ENCODE measurements around the gene AUTS2.

Gene AUTS2

GRCh38 chr7:70634071-70634470 is 1035.8 kb downstream of the AUTS2 start:
- no peak for DNase-seq (ENCODE audit: low read depth, low spot score)
- no peaks in the 10 kb centered on the region for H3K27me3 ChIP-seq (ENCODE audit: insufficient read depth, insufficient read length)
- H3K36me3 ChIP-seq (ENCODE audit: insufficient read depth, insufficient read length, low read length), result no peaks in the 10 kb centered on the region
- H3K4me1 ChIP-seq (ENCODE audit: insufficient read depth, insufficient read length), result peaks cover 13% of the 10 kb centered on the region
- TF ChIP-seq YY1 (IDR thresholded peaks at IDR 0.05; ENCODE audit: insufficient read depth, insufficient read length) (no peak), SUZ12 (IDR thresholded peaks at IDR 0.05; ENCODE audit: extremely low read depth, insufficient read depth, insufficient read length) (no peak), ZNF274 (IDR thresholded peaks at IDR 0.05; ENCODE audit: low read depth, low read length) (no peak)
- H3K9ac ChIP-seq (ENCODE audit: insufficient read length, low read depth), result peak overlapping the region; percentile 38
- H3K9me3 ChIP-seq (ENCODE audit: insufficient read depth, low read length), result no peaks in the 10 kb centered on the region
- no peak overlapping the region for H3K4me3 ChIP-seq (ENCODE audit: insufficient read length, low read depth)

DNA sequence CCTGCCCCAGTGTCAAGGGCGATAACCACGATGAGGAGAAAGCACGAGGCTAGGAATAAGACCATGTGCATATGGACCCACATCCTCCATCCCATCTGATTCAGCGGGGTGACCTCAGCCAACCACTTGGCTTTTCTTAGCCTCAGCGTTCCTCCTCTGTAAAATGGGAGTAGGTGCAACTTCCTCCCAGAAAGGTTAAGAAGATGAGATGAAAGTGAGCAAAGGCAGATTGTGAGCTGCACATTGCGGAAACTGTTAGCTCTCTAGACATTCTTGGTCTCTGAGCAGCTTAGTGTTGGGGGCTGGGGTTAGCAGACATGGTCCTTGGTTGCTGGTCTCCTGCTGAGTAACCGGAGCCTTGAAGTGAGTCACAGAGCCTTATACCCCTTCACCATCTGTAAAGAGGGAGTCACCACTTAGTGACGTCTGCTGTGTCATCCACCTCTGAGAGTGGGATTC is 1036.4 kb downstream of the AUTS2 start:
- H3K27me3 ChIP-seq (ENCODE audit: insufficient read depth, insufficient read length), result no peaks in the 10 kb centered on the region
- no peaks in the 10 kb centered on the region for H3K9me3 ChIP-seq (ENCODE audit: insufficient read depth, low read length)
- peaks cover 13% of the 10 kb centered on the region for H3K4me1 ChIP-seq (ENCODE audit: insufficient read depth, insufficient read length)
- TF ChIP-seq YY1 (IDR thresholded peaks at IDR 0.05; ENCODE audit: insufficient read depth, insufficient read length), result no peak
- TF ChIP-seq SUZ12 (IDR thresholded peaks at IDR 0.05; ENCODE audit: extremely low read depth, insufficient read depth, insufficient read length), result no peak
- no peak for TF ChIP-seq ZNF274 (IDR thresholded peaks at IDR 0.05; ENCODE audit: low read depth, low read length)
- no peak overlapping the region for H3K4me3 ChIP-seq (ENCODE audit: insufficient read length, low read depth)
- H3K9ac ChIP-seq (ENCODE audit: insufficient read length, low read depth), result peak overlapping the region; percentile 38
- no peaks in the 10 kb centered on the region for H3K36me3 ChIP-seq (ENCODE audit: insufficient read depth, insufficient read length, low read length)
- no peak for DNase-seq (ENCODE audit: low read depth, low spot score)

DNA sequence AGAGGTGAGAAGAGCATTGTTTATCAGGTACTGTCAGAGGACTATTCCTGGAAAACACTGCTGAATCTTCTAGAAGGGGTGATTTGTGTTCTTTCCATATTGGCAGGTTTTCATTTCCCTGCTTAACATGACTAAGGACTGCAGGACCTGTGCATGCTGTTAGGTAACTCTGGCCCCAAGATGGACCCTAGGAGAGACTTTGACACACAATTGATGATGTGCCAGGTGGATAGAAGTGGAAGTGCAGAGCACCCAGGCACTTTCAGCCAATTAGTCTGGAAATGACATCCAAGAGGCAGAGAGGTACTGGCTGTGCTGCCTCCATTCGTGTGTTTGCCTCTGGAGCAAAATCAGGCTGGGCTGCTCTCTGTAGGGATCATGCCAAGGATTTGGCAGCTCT is 1037.4 kb downstream of the AUTS2 start:
- Histone ChIP-seq H3K36me3 (ENCODE audit: insufficient read depth, insufficient read length, low read length) (no peaks in the 10 kb centered on the region), H3K9ac (ENCODE audit: insufficient read length, low read depth) (no peak overlapping the region), H3K4me1 (ENCODE audit: insufficient read depth, insufficient read length) (peaks cover 15% of the 10 kb centered on the region), H3K9me3 (ENCODE audit: insufficient read depth, low read length) (no peaks in the 10 kb centered on the region), H3K27me3 (ENCODE audit: insufficient read depth, insufficient read length) (no peaks in the 10 kb centered on the region), H3K4me3 (ENCODE audit: insufficient read length, low read depth) (no peak overlapping the region)
- DNase-seq (ENCODE audit: low read depth, low spot score), result no peak
- TF ChIP-seq SUZ12 (IDR thresholded peaks at IDR 0.05; ENCODE audit: extremely low read depth, insufficient read depth, insufficient read length), result no peak
- no peak for TF ChIP-seq YY1 (IDR thresholded peaks at IDR 0.05; ENCODE audit: insufficient read depth, insufficient read length)
- TF ChIP-seq ZNF274 (IDR thresholded peaks at IDR 0.05; ENCODE audit: low read depth, low read length), result no peak

GRCh38 chr7:70636169-70636568 is 1037.9 kb downstream of the AUTS2 start:
- no peak for DNase-seq (ENCODE audit: low read depth, low spot score)
- Histone ChIP-seq H3K4me1 (ENCODE audit: insufficient read depth, insufficient read length) (peaks cover 14% of the 10 kb centered on the region), H3K27me3 (ENCODE audit: insufficient read depth, insufficient read length) (no peaks in the 10 kb centered on the region), H3K9ac (ENCODE audit: insufficient read length, low read depth) (no peak overlapping the region), H3K36me3 (ENCODE audit: insufficient read depth, insufficient read length, low read length) (no peaks in the 10 kb centered on the region), H3K9me3 (ENCODE audit: insufficient read depth, low read length) (no peaks in the 10 kb centered on the region), H3K4me3 (ENCODE audit: insufficient read length, low read depth) (no peak overlapping the region)
- TF ChIP-seq ZNF274 (IDR thresholded peaks at IDR 0.05; ENCODE audit: low read depth, low read length), result no peak
- no peak for TF ChIP-seq SUZ12 (IDR thresholded peaks at IDR 0.05; ENCODE audit: extremely low read depth, insufficient read depth, insufficient read length)
- TF ChIP-seq YY1 (IDR thresholded peaks at IDR 0.05; ENCODE audit: insufficient read depth, insufficient read length), result no peak

DNA sequence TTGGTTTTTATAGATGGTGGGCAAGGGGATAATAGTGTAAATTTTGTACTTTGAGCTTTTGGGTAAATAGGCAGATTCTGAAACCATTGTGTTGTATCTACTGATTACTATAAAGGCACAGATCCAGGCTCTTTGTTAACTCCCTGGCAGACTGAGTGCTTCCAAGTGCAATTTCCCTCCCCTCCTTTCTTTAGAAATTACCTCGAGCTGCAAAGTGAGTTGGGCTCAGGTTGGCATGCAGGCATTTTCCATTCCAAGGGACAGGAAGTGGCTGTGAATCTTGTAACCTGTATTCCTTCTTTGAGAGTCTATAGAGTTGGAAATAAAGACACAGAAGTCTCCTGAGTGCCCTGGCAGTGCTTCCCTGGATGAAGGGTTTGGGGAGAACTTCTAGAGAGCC is 1039.5 kb downstream of the AUTS2 start:
- peak; percentile 42 for DNase-seq (ENCODE audit: low read depth, low spot score)
- TF ChIP-seq YY1 (IDR thresholded peaks at IDR 0.05; ENCODE audit: insufficient read depth, insufficient read length), result no peak
- no peak overlapping the region for H3K9ac ChIP-seq (ENCODE audit: insufficient read length, low read depth)
- H3K36me3 ChIP-seq (ENCODE audit: insufficient read depth, insufficient read length, low read length), result no peaks in the 10 kb centered on the region
- no peak overlapping the region for H3K4me3 ChIP-seq (ENCODE audit: insufficient read length, low read depth)
- peaks cover 8% of the 10 kb centered on the region for H3K4me1 ChIP-seq (ENCODE audit: insufficient read depth, insufficient read length)
- no peaks in the 10 kb centered on the region for H3K9me3 ChIP-seq (ENCODE audit: insufficient read depth, low read length)
- H3K27me3 ChIP-seq (ENCODE audit: insufficient read depth, insufficient read length), result no peaks in the 10 kb centered on the region

DNA sequence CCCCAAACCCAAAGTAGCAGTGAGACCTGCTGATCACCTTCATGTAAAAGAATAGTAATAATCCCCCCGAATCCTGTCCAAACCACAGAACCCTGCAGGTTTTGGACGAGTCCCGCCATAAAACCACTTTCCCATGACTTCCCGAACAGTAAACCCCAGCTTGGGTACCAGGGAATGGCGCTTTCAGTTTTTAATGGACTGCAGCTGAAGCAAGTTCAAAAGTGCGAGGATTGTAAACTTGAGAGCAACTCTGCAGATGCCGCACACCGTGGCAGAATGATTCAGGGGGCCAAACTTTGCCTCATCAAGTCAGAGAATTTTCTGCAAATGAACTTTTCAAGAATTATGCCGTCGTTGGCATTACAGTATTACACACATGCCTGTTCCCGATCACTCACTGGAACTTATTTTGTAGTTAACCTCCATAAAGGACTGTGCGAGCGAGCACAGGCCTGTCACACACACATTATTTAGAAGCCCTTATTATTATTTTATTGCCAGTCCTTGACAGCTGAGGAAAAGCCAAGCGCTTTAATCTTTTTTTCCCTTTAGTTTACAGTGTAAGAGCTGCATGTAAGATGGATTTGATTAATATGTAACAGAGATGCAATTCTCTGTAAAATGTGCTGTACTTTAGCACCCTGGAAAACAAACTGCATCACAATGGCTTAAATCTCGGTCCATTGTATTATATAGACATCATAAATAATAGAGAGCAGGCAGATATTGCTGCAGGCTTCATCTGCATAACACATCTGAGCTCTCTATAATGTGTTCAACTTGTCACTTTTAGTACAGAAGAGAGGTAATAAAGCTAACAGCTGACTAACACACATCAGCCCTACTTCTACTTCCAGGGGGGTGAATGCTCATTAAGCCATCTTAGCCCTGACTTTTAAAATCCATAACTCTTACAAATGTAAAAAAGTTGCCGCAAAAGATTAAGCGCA is 1040.2 kb downstream of the AUTS2 start:
- Histone ChIP-seq H3K27me3 (ENCODE audit: insufficient read depth, insufficient read length) (no peaks in the 10 kb centered on the region), H3K4me1 (ENCODE audit: insufficient read depth, insufficient read length) (peaks cover 8% of the 10 kb centered on the region), H3K9ac (ENCODE audit: insufficient read length, low read depth) (no peak overlapping the region), H3K9me3 (ENCODE audit: insufficient read depth, low read length) (no peaks in the 10 kb centered on the region), H3K4me3 (ENCODE audit: insufficient read length, low read depth) (no peak overlapping the region), H3K36me3 (ENCODE audit: insufficient read depth, insufficient read length, low read length) (no peaks in the 10 kb centered on the region)
- DNase-seq (ENCODE audit: low read depth, low spot score), result no peak
- TF ChIP-seq ZNF274 (IDR thresholded peaks at IDR 0.05; ENCODE audit: low read depth, low read length), result no peak
- no peak for TF ChIP-seq YY1 (IDR thresholded peaks at IDR 0.05; ENCODE audit: insufficient read depth, insufficient read length)
- no peak for TF ChIP-seq SUZ12 (IDR thresholded peaks at IDR 0.05; ENCODE audit: extremely low read depth, insufficient read depth, insufficient read length)

- H3K27me3 ChIP-seq (ENCODE audit: insufficient read depth, insufficient read length), result no peaks in the 10 kb centered on the region
- H3K4me3 ChIP-seq (ENCODE audit: insufficient read length, low read depth), result no peak overlapping the region
- no peak overlapping the region for H3K9ac ChIP-seq (ENCODE audit: insufficient read length, low read depth)
- TF ChIP-seq ZNF274 (IDR thresholded peaks at IDR 0.05; ENCODE audit: low read depth, low read length), result no peak
- no peak for TF ChIP-seq SUZ12 (IDR thresholded peaks at IDR 0.05; ENCODE audit: extremely low read depth, insufficient read depth, insufficient read length)
- TF ChIP-seq YY1 (IDR thresholded peaks at IDR 0.05; ENCODE audit: insufficient read depth, insufficient read length), result no peak
- H3K9me3 ChIP-seq (ENCODE audit: insufficient read depth, low read length), result no peaks in the 10 kb centered on the region
- no peaks in the 10 kb centered on the region for H3K36me3 ChIP-seq (ENCODE audit: insufficient read depth, insufficient read length, low read length)
- peaks cover 5% of the 10 kb centered on the region for H3K4me1 ChIP-seq (ENCODE audit: insufficient read depth, insufficient read length)
- DNase-seq (ENCODE audit: low read depth, low spot score), result no peak
These were observed 1042.1 kb downstream of the AUTS2 start for GRCh38 chr7:70640266-70640833.
